GM19452 (cell line): ENCODE results near the gene GJB3.

ENCODE experiments used
- ATAC-seq: cut with Tn5 transposase; IDR thresholded peaks from one replicate; pipeline ENCODE4 v1.9.1; 2021; ENCODE audit not compliant: unreplicated experiment

GJB3 gene

DNA sequence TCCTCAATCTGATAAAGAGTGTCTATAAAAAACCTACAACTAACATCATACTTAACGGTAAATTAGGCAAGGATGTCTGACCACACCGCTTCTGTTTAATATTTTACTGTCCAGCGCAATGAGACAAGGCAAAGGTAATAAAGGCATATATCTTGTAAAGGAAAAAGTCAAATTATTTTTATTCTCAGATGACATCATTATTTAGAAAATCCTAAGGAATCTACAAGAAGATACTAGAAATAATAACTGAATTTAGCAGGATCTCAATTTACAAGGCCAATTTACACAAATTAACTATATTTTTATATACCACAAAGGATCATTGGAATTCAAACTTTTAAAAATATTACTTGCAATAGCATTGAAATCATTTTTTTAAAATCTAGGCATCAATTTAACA, 41.2 kb downstream of the GJB3 start:
- ATAC-seq, result no peak

DNA sequence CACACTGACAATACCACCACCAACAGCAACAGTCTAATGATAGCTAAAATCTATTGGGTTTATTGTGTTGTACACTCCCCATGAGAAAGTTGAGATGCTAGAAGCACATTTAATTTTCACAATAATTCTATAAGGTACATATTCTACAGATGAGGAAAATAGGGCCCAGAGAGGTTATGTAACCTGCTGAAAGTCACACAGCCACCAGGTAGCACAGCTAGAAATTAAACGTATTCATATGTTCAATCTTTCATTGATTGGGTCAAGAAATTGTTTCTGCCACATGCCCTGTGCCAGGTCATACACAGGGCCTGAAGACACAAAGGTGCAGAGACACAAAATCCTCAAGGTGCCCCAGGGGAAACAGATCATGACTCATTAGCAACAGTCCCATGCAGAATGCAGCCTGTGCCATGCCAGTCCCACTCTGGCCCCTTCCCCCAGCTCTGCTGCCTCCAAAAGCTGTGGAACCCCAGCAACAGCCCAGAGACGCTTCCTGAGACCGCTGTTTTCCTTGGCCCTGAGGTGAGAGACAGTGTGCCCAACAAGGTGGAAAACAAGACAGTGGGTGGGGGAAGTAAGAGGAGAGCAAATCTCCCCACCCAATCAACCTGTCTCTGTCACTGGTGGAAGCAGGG, 43.9 kb downstream of the GJB3 start:
- no peak for ATAC-seq

DNA sequence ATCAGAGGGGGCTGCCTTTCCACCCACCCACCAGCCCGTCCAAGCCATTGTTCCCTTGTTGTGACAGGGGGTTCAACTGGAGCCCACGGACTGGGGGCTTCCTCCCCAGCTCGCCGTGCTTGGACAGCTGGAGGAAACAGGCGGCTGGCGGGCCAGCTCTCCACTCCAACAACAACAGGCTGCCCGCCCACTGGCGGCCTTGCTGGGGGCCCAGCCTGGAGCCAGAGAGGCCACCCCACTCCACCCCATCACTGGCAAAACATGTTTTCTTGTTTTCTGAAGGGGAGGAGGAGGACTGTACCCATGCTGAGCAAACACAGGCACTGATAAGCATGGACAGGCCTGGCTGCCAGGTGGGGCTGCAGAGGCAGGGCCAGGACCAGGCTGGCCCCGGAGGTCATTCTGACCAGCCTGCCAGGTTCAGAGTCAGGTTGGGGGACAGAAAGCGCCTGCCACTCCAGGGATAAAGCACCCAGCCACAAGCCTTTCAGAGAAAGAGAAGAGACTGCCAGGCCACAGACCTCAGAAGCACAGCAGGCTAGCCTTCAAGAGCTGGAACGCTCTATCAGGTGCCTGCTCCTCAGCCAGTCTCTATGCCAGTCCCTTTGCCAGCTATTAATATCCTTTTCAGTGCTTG, 44.6 kb downstream of the GJB3 start:
- ATAC-seq, result no peak

DNA sequence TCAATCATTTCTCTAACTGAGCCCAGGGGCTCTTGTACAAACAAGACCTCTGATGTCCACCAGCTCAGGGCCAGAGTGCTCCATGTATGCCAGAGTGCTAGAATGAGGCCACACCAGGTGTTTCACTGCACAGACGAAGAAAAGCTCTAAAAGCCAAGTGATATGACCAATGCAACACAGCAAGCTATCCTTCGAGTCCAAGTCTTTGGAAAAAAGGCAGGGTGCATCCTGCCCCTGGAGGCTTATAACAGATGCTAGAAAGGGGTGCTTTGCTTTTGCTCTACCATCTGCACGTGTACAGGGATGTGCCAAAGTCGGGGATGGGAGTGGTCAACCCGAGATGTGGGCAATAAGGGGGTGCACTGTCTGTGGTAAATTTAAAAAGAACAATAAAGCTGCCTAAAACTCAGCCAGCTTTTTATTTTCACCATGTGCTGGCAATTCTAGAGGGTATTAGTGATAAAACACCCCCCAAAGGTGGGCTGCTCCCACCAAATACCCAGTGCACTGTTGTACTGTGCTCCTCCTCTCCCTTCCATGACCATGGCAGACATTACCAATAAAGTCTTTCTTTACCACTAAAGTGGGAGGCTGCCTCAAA, 46.4 kb downstream of the GJB3 start:
- ATAC-seq, result no peak

DNA sequence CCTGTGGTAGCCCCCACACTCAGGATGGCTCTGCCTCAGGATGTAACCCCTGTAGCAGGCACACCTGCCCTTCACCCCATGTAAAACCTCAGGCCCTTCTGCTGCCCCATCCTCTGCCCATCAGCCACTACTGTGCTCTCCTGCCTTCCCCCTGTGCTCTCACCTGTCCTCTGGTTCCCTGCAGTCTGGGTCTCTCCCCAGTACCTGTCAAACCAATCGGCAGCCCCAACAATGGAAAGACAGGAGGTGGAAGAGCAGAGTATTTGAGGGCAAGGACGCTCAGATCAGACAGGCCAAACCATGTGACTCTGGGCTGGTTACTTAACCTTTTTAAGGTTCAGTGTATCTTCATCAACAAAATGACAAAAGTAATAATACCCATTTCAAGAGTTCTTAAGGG, 47.6 kb downstream of the GJB3 start:
- ATAC-seq, result no peak

DNA sequence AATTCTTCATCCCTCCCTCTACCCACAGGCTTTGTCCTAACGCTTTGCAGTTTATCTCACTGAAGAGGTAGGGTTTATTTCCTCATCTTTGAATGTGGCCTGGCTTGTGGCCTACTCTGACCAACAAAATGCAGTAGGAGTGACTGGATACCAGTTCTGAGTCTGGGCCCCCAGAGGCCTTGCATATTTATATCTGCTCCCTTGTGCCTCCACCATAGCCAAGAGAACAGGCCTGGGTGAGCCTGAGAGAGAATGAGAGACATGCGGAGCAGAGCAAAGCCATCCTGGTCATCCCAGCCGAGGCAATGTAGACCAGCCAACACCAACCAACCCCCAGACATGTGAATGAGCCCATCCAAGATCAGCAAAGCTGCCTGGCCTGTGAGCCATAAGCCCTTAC, 48.2 kb downstream of the GJB3 start:
- no peak for ATAC-seq

DNA sequence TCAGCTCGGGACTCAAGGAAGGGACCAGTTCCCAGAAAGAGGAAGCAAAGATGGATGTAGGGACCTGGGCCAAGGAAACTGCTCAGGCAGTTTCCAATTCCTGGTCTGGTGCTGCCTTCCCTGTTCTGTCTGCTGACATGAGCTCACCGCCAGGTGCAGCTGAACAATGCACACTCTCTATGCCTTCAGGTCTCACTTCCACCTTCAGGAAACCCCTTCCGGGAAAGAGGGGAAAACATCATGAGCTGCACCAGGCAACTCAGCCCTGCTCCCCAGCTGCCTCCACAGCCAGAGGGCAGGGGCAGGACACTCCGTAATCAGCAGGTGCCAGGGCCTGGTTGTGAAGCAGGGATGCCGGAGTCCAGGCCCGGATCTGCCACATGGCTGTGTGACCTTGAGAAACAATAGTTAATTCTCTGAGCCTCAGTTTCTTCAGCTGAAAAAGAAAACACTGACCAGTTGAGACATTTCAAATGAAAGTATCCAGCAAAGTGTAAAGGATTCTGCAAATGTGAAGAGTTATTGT, 50.8 kb downstream of the GJB3 start:
- no peak for ATAC-seq

DNA sequence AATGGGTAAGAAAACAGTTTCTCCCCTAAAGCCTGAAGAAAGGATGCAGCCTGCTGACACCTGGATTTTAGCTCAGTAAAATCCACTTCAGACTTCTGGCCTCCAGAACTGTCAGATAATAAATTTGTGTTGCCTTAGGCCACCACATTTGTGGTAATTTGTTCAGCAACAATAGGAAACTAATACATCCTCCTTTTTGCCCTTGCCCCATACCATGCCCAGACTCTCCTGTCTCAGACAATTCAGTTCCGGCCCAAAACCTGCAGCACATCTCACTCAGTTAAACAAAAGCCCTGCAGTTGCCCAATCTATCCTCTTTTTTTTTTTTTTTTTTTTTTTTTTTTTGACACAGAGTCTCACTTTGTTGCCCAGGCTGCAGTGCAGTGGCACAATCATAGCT, 52.7 kb downstream of the GJB3 start:
- no peak for ATAC-seq
